HG02870 (cell line): Measurements from ENCODE around the gene SHH.
A peak's percentile ranks its signal among the peaks of the same experiment; 100 is the strongest.
"Not testable (repeated sequence)": the region's sequence is repeated elsewhere in the genome, so short reads cannot be mapped to it uniquely, and the experiment has no call there.

Experiments
- ATAC-seq: cut with Tn5 transposase; IDR thresholded peaks from one replicate; pipeline ENCODE4 v1.9.1; 2021; ENCODE audit warnings: mild to moderate bottlenecking, moderate library complexity; ENCODE audit not compliant: unreplicated experiment

Gene SHH

GRCh38 chr7:155820788-155821187 lies 8.5 kb upstream of the SHH start:
- no peak for ATAC-seq

- ATAC-seq, result no peak
Observed at GRCh38 chr7:155820246-155820645, 8.0 kb upstream of the SHH start.

- ATAC-seq, result no peak
Observed at GRCh38 chr7:155819186-155819585, 6.9 kb upstream of the SHH start.

GRCh38 chr7:155818820-155819168 lies 6.5 kb upstream of the SHH start:
- no peak for ATAC-seq

- ATAC-seq, result no peak
Observed at GRCh38 chr7:155818154-155818819, 6.0 kb upstream of the SHH start.

- not testable (repeated sequence) for ATAC-seq
Observed at GRCh38 chr7:155817515-155817914, 5.3 kb upstream of the SHH start.

- no peak for ATAC-seq
Observed at GRCh38 chr7:155816996-155817395, 4.7 kb upstream of the SHH start.

GRCh38 chr7:155816192-155816508 lies 3.9 kb upstream of the SHH start:
- ATAC-seq, result no peak

- ATAC-seq, result peak; percentile 93
Observed at GRCh38 chr7:155815332-155816191, 3.3 kb upstream of the SHH start.

- no peak for ATAC-seq
Observed at GRCh38 chr7:155814316-155815276, 2.3 kb upstream of the SHH start.

- ATAC-seq, result no peak
Observed at GRCh38 chr7:155813546-155814315, 1.5 kb upstream of the SHH start.

GRCh38 chr7:155813125-155813524 lies 862 bp upstream of the SHH start:
- ATAC-seq, result no peak

GRCh38 chr7:155811560-155811894 lies 736 bp downstream of the SHH start:
- no peak for ATAC-seq

GRCh38 chr7:155810770-155811559 lies 1.3 kb downstream of the SHH start:
- no peak for ATAC-seq

- ATAC-seq, result no peak
Observed at GRCh38 chr7:155809947-155810769, 2.1 kb downstream of the SHH start.

GRCh38 chr7:155809332-155809946 lies 2.8 kb downstream of the SHH start:
- ATAC-seq, result no peak

GRCh38 chr7:155808549-155809331 lies 3.5 kb downstream of the SHH start:
- no peak for ATAC-seq
